Medulla oblongata (tissue), 1 donor: ENCODE results near the gene KCNG2.
A peak's percentile ranks its signal among the peaks of the same experiment; 100 is the strongest.
"Not testable (repeated sequence)": the region's sequence is repeated elsewhere in the genome, so short reads cannot be mapped to it uniquely, and the experiment has no call there.

ENCODE experiments used
- DNase-seq: peaks from one replicate; pipeline ENCODE4 v3.0.0-alpha.2; 2015; ENCODE audit errors: extremely low spot score

KCNG2 gene

DNA sequence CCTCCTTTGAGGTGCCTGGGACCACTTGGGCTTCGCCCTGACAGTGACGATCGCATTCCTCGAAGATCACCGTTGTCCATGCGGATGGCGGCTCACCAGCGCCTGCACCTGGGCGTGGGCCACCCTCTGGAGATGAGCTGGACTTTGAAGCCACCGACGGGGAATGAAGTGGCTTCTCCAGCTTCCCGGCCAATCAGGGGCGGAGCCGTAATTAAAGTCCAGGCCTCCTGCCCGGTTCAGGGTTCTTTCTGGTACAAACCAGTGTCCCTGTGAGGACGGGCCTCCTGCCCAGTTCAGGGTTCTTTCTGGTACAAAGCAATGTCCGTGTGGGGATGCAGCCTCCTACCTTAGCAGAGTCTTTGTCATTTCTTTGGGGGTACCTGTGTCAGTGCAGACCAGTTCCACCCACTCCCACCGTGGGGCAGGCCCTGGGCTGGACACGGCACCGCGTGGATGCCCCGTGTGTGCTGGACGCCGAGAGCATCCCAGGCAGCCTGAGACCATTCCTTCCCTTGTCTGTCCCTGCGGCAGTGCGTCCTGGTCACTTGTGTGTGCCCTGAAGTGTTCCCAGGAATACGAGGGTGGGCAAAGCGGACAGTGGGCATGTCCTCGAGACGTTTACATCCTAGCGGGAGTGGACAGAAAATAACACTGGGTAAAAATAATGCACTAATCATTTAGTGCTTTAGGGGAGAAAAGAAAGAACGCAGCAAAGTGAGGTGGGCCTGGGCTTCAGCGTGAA, 55.0 kb downstream of the KCNG2 start:
- DNase-seq = no peak

DNA sequence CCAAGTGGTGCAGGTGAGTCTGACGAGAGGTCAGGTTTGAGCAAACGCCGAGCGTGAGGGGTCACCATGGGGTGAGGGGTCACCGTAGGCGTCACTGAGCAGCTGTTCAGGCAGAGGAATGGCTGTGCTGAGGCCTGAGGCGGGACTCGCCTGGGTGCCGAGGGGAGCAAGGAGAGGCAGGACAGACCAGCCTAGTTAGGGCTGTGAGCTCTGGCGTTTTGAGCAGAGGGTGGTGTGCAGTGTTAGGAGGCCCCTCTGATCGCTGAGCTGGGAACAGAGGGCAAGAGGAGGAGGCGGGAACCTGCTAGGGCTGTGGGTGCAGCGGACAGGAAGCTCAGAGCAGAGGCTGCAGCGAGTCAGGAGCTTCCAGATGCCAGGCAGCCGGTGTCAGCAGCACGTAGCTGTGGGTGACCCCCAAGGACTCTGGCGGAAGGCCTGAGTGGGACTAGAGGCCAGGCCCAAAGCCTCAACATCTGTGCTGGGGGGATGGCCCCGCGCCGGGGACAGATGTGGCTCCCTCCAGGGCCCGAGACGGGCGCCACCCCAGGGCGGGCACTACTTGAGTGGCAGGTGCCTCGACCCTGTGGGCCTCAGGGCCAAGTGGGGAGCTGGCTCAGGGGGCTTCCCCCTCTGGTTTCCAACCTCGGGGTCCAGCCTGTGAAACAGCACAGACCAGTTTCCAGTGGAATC, 55.7 kb downstream of the KCNG2 start:
- no peak for DNase-seq

GRCh38 chr18:79853993-79854364, 56.2 kb downstream of the KCNG2 start:
- no peak for DNase-seq

- peak; percentile 21 for DNase-seq
Measured at GRCh38 chr18:79855147-79855933, 57.6 kb downstream of the KCNG2 start.

- DNase-seq = peak; percentile 23
Measured at GRCh38 chr18:79856119-79857007, 58.6 kb downstream of the KCNG2 start.

- DNase-seq = peak; percentile 46
Measured at GRCh38 chr18:79857082-79857671, 59.4 kb downstream of the KCNG2 start.

GRCh38 chr18:79859314-79859713, 61.6 kb downstream of the KCNG2 start:
- DNase-seq = no peak

- no peak for DNase-seq
Measured at GRCh38 chr18:79861687-79862086, 63.9 kb downstream of the KCNG2 start.

- DNase-seq = no peak
Measured at GRCh38 chr18:79862562-79862961, 64.8 kb downstream of the KCNG2 start.

- DNase-seq = no peak
Measured at GRCh38 chr18:79863161-79864005, 65.6 kb downstream of the KCNG2 start.

- no peak for DNase-seq
Measured at GRCh38 chr18:79864006-79864725, 66.4 kb downstream of the KCNG2 start.

DNA sequence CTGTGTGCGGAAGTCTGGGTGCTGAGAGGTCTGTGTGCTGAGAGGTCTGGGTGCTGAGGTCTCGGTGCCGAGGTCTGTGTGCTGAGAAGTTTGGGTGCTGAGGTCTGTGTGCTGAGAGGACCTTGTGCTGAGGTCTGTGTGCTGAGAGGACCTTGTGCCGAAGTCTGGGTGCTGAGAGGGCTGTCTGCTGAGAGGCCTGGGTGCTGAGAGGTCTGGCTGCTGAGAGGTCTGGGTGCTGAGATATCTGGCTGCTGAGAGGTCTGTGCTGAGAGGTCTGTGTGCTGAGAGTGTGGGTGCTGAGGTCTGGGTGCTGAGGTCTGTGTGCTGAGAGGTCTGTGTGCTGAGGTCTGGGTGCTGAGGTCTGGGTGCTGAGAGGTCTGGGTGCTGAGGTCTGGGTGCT, 67.2 kb downstream of the KCNG2 start:
- not testable (repeated sequence) for DNase-seq

DNA sequence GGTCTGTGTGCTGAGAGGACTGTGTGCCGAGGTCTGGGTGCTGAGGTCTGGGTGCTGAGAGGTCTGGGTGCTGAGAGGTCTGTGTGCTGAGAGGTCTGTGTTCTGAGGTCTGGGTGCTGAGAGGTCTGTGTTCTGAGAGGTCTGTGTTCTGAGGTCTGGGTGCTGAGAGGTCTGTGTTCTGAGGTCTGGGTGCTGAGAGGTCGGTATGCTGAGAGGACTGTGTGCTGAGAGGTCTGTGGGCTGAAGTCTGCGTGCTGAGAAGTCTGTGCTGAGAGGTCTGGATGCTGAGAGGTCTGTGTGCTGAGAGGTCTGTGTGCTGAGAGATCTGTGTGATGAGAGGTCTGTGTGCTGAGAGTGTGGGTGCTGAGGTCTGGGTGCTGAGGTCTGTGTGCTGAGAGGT, 68.2 kb downstream of the KCNG2 start:
- not testable (repeated sequence) for DNase-seq

DNA sequence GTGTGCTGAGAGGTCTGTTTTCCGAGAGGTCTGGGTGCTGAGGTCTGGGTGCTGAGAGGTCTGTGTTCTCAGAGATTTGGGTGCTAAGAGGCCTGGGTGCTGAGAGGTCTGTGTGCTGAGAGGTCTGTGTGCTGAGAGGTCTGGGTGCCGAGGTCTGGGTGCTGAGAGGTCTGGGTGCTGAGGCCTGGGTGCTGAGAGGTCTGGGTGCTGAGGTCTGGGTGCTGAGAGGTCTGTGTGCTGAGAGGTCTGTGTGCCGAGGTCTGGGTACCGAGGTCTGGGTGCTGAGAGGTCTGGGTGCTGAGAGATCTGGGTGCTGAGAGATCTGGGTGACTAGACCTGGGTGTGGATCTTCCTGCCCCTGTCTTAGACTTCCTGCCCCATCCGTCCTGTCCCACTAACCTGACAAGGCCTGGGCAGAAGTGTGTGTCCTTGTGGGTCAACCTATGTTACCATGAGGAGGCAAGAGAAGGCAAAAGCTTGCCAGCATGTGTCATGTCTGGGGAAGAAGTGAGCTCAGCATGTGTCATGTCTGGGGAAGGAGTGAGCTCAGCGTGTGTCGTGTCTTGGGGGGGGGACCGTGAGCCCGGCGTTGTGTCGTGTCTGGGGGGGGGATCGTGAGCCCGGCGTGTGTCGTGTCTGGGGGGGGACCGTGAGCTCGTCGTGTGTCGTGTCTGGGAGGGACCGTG, 69.3 kb downstream of the KCNG2 start:
- DNase-seq = no peak

DNA sequence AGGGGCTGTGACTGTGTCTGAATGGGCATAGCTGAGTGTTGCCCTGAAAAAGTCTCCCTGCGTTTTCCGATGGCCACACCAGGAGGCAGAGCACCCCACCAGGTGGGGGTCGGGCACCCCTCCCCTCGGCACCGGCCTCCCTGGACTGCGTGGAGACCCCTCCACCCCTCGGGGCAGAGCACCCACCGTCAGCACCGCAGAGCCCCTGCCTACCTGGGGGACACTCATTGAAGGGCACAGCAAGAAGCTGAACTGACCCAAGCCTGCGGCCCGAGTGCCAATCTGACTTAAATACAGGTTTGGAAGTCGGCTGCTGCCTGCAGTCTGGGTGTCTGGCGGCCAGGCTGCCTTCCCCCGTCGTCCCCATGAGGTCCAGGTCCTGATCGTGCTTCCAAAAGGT, 69.9 kb downstream of the KCNG2 start:
- no peak for DNase-seq

GRCh38 chr18:79868168-79868784, 70.5 kb downstream of the KCNG2 start:
- DNase-seq = no peak

DNA sequence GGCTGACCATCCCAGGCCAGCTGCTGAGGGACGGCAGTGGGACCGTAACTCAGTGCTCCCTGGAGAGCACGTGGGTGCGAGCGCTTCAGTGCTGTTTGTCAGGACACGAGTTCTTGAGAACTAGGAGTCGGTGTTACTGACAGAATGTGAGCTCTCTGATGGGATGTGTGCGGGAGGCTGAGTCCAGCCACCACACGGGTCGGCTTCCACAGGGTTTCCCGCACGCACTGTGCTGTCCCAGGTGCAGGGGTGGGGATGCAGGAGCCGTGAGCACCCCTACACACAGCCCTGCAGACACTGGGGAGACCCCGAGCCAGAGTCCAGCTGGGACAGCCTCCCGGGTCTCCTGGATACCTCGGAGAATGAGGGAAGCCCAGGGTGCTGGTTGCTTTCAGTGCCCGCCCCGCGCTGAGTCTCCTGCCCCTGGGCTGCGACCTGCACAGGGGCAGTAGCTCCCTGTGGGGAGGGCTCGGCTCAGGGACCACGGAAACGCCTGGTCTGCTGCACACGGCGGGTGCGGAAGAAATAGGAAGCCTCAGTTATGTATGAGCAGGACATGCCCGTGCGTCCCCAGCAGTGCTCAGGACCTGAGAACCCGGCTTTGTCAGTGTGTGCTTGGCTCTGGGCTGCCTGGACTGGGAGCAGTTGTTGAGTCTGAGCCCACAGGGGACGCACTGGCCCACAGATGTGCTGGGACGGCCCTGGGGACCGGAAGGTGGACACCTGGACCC, 71.2 kb downstream of the KCNG2 start:
- no peak for DNase-seq
